IMR-90 (cell line): ENCODE results near the gene SH3RF3. TPM values are rescaled to one million over a fixed set of nuclear protein-coding genes. Genes with fewer than 3 reads are reported as not detected.

ENCODE experiments used
- ATAC-seq: fragments of 200-7000 bp; cut with Tn5 transposase; 2 replicates; pipeline ENCODE4 v1.9.1; 2020; ENCODE audit warnings: low read depth, mild to moderate bottlenecking, moderate library complexity
- BruUV-seq: library from RNA; stranded (reverse); fragments of 400-500 nt; replicated peaks from 2 replicates; lab custom pipeline; 2021; lab: Mats Ljungman, UMichigan
- CTCF ChIA-PET: fragments of 300-600 bp; formaldehyde crosslinking; extraction: SDS; loops from one replicate; lab custom pipeline; 2021; ENCODE audit warnings: antibody characterized with exemption; lab: Yijun Ruan, JAX
- POLR2A ChIA-PET: fragments of 300-600 bp; sonication (Branson Sonifier 250); formaldehyde crosslinking; loops from one replicate; lab custom pipeline; 2022; ENCODE audit warnings: antibody characterized with exemption; ENCODE audit not compliant: unreplicated experiment; lab: Charles Lee
- DNase-seq: peaks from one replicate; pipeline ENCODE4 v3.0.0; 2013
- H2AFZ ChIP-seq: replicated peaks from 2 replicates; pipeline ENCODE3; 2013; ENCODE audit warnings: low read length, mild to moderate bottlenecking; ENCODE audit not compliant: poor library complexity
- H2AK5ac ChIP-seq: 2 replicates; pipeline ENCODE4 v1.6.1; 2013; ENCODE audit warnings: low read depth, low read length, inconsistent platforms
- H2AK9ac ChIP-seq: replicated peaks from 2 replicates; pipeline ENCODE3; 2013; ENCODE audit warnings: mild to moderate bottlenecking, low read depth, low read length, moderate library complexity; ENCODE audit not compliant: poor library complexity
- H2BK120ac ChIP-seq: 2 replicates; pipeline ENCODE4 v1.6.1; 2013; ENCODE audit warnings: low read depth, low read length, inconsistent platforms
- H2BK15ac ChIP-seq: 3 replicates; pipeline ENCODE4 v1.6.1; 2013; ENCODE audit warnings: low read depth, low read length, inconsistent platforms
- H2BK20ac ChIP-seq: 2 replicates; pipeline ENCODE4 v1.6.1; 2013; ENCODE audit warnings: low read depth, mild to moderate bottlenecking, inconsistent platforms, low read length, moderate library complexity
- H2BK5ac ChIP-seq: 2 replicates; pipeline ENCODE4 v1.6.1; 2013; ENCODE audit warnings: mild to moderate bottlenecking, low read depth, low read length, inconsistent platforms; ENCODE audit not compliant: poor library complexity, severe bottlenecking
- H3K14ac ChIP-seq: replicated peaks from 2 replicates; pipeline ENCODE4 v1.6.1; 2013; ENCODE audit warnings: low read depth, low read length, inconsistent platforms
- H3K18ac ChIP-seq: 2 replicates; pipeline ENCODE4 v1.6.1; 2013; ENCODE audit warnings: low read depth, low read length, control low read depth
- H3K23ac ChIP-seq: 2 replicates; pipeline ENCODE4 v1.6.1; 2013; ENCODE audit warnings: low read depth, low read length, inconsistent platforms
- H3K27ac ChIP-seq: 2 replicates; pipeline ENCODE4 v1.5.1; 2013; ENCODE audit warnings: mild to moderate bottlenecking, control low read depth, low read length; ENCODE audit not compliant: insufficient read depth
- H3K27me3 ChIP-seq: 2 replicates; pipeline ENCODE4 v1.6.1; 2013; ENCODE audit warnings: low read length; ENCODE audit not compliant: control insufficient read depth, insufficient read depth
- H3K36me3 ChIP-seq: 2 replicates; pipeline ENCODE4 v1.6.1; 2013; ENCODE audit warnings: low read length, mixed read lengths; ENCODE audit not compliant: control insufficient read depth, insufficient read depth
- H3K4ac ChIP-seq: 2 replicates; pipeline ENCODE4 v1.6.1; 2013; ENCODE audit warnings: low read depth, low read length, inconsistent platforms
- H3K4me1 ChIP-seq: 2 replicates; pipeline ENCODE4 v1.6.1; 2013; ENCODE audit warnings: low read length, mixed read lengths; ENCODE audit not compliant: control insufficient read depth, insufficient read depth
- H3K4me2 ChIP-seq: 2 replicates; pipeline ENCODE4 v1.6.1; 2013; ENCODE audit warnings: low read depth, mild to moderate bottlenecking, control low read depth, low read length, moderate library complexity
- H3K4me3 ChIP-seq: 2 replicates; pipeline ENCODE4 v1.5.1; 2013; ENCODE audit warnings: low read depth, mild to moderate bottlenecking, control low read depth, low read length, moderate library complexity; ENCODE audit not compliant: insufficient read depth
- H3K56ac ChIP-seq: 2 replicates; pipeline ENCODE4 v1.6.1; 2013; ENCODE audit warnings: low read length, inconsistent platforms; ENCODE audit not compliant: insufficient read depth; ENCODE audit errors: extremely low read depth
- H3K79me1 ChIP-seq, 2 experiments: 2 replicates each; pipeline ENCODE4 v1.6.1; 2013; ENCODE audit warnings: low read length in 2 of 2, inconsistent platforms in 1 of 2, low read depth in 1 of 2
- H3K9ac ChIP-seq: 2 replicates; pipeline ENCODE4 v1.6.1; 2013; ENCODE audit warnings: low read depth, low read length, control low read depth
- H3K9me1 ChIP-seq: 2 replicates; pipeline ENCODE4 v1.6.1; 2013; ENCODE audit warnings: low read length, inconsistent platforms; ENCODE audit not compliant: insufficient read depth
- H3K9me3 ChIP-seq: 2 replicates; pipeline ENCODE4 v1.6.1; 2013; ENCODE audit warnings: low read length; ENCODE audit not compliant: control insufficient read depth, insufficient read depth
- H4K20me1 ChIP-seq: 2 replicates; pipeline ENCODE4 v1.6.1; 2013; ENCODE audit warnings: low read length, inconsistent platforms; ENCODE audit not compliant: insufficient read depth
- H4K5ac ChIP-seq: 2 replicates; pipeline ENCODE4 v1.6.1; 2013; ENCODE audit warnings: mild to moderate bottlenecking, low read depth, low read length, control low read depth
- H4K8ac ChIP-seq, 2 experiments: 2 replicates each; pipeline ENCODE4 v1.6.1; 2013; ENCODE audit warnings: low read depth in 2 of 2, low read length in 2 of 2, control low read depth in 1 of 2, inconsistent platforms in 1 of 2
- H4K91ac ChIP-seq: 2 replicates; pipeline ENCODE4 v1.6.1; 2013; ENCODE audit warnings: low read depth, low read length, inconsistent platforms; ENCODE audit not compliant: insufficient read depth
- BHLHE40 ChIP-seq: fragments of 150-350 bp; IDR thresholded peaks from 2 replicates; pipeline ENCODE4 v1.6.1; 2016; ENCODE audit warnings: mild to moderate bottlenecking, low read depth, low read length
- MXI1 ChIP-seq: IDR thresholded peaks from 2 replicates; pipeline ENCODE4 v1.6.1; 2012; ENCODE audit warnings: low read depth, mild to moderate bottlenecking, low read length, moderate library complexity, borderline replicate concordance
- WGBS, 2 experiments: methylation state at CpG; one replicate each; pipeline versions ENCODE4 v1.1.5 to v1.1.7; 2013; ENCODE audit warnings: missing lambda C conversion rate in 2 of 2; ENCODE audit not compliant: insufficient read length in 1 of 2; ENCODE audit errors: extremely low coverage in 2 of 2; 5-methylcytosine and 5-hydroxymethylcytosine counted together
- dilution Hi-C: fragments of 300-500 bp; cut with HindIII; formaldehyde crosslinking; loops from one replicate; pipeline ENCODE4 v1.14.3; 2018; ENCODE audit warnings: low sequenced_read_pairs; ENCODE audit not compliant: unreplicated experiment
- in situ Hi-C: fragments of 300-500 bp; cut with MboI; formaldehyde crosslinking; loops from 3 replicates; pipeline ENCODE4 v1.14.3; 2019; ENCODE audit warnings: low sequenced_read_pairs, inconsistent platforms, mixed read lengths
- intact Hi-C: fragments of 100-400 bp; cut with micrococcal nuclease; formaldehyde crosslinking; loops from 2 replicates; pipeline ENCODE4 v1.10.0; 2022
- polyA plus RNA-seq, 3 experiments: library from polyadenylated mRNA; depleted of rRNA; stranded (reverse); fragments of >200 nt; gene quantifications; 2 replicates each; pipeline ENCODE4 v1.2.3, GENCODE V29; 2012; ENCODE audit warnings: low replicate concordance in 1 of 3
- total RNA-seq: library from RNA; depleted of rRNA; stranded (reverse); fragments of >200 nt; gene quantifications from 2 replicates; pipeline ENCODE4 v1.2.3, GENCODE V29; 2012

SH3RF3 gene
- total and polyA plus RNA-seq, 2 of the 4 experiments (the other 2 are of a cell fraction), result 3.4 to 5.3 TPM

DNA sequence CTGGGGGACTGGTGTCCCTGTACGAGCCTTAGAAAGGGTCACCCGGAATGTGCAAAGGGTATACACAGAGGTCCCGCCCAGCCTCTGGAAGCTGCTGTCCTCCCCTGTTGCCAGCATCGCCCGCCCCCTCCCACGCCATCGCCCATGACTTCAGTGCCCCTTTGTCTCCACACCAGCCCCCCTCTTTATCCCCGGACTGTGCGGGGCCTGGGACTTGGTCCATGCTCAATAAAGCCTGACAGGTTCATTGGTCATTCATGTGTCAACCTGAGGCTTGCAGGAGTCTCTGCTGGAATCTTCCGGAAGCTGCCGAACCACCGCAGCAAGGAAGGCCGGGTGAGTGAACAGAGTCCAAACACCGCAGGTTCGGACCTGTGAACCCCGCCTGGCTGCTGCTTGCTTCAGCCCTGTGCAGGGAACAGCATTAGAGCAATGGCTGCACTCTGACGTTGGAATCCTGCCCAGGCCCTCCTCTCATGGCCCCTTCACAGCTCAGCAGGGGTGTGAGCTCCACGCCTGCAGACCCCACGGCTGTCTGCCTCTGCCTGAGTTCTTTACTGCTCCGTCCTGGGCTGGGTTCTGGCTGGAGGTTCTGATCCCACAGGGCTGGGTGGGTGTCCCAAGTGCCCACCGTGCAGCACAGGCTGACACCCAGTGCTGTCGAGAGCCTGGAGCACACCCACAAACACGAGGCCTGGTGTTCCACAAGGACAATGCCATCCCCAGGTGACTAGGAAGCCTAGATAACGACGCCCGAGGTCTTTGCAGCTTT lies 388.3 kb downstream of the SH3RF3 start:
- CTCF ChIA-PET, result no interaction called here

More for the DNA sequence above, 388.3 kb downstream of the SH3RF3 start:
- WGBS, 2 experiments, result 87% methylated on average over 21 of the region's 26 CpGs; no CpG with 5 or more reads in 1 of the 2 experiments
- dilution Hi-C loops, result no loop called here
- Histone ChIP-seq H3K4me3 (no peak overlapping the region), H2BK15ac (no peak overlapping the region), H3K36me3 (no peaks in the 10 kb centered on the region), H2AK9ac (no peak overlapping the region), H3K14ac (no peak overlapping the region), H3K79me1 (0 out of 4 replicates have a peak, but pooled peaks cover 0 to 6% of the 10 kb centered on the region in 2 experiments), H4K20me1 (peaks cover 8% of the 10 kb centered on the region; the same call in 1 of the 2 replicates), H3K18ac (no peak overlapping the region), H4K8ac (no peak overlapping the region), H3K4me2 (no peak overlapping the region), H2BK20ac (no peak overlapping the region), H3K9me1 (peaks cover 14% of the 10 kb centered on the region; the same call in 1 of the 2 replicates), H2AK5ac (no peak overlapping the region), H3K4me1 (peaks cover 8% of the 10 kb centered on the region), H3K27ac (no peak overlapping the region), H3K27me3 (peaks cover 9% of the 10 kb centered on the region; the same call in 1 of the 2 replicates), H2BK120ac (no peak overlapping the region), H3K23ac (no peak overlapping the region), H3K56ac (no peak overlapping the region), H4K91ac (no peak overlapping the region), H4K5ac (no peak overlapping the region), H3K9ac (no peak overlapping the region), H2BK5ac (no peak overlapping the region), H3K9me3 (no peaks in the 10 kb centered on the region), H3K4ac (no peak overlapping the region), H2AFZ (peak overlapping the region; percentile 28)
- in situ Hi-C loops, result no loop called here
- BruUV-seq, result no TSS peak
- ATAC-seq (no peak), DNase-seq (no peak)
- TF ChIP-seq BHLHE40 (no peak), MXI1 (no peak)
- intact Hi-C loops, result loop anchor here (10.0 kb wide), 1 partner anchor 57 kb away; no protein-coding TSS in a partner anchor
- POLR2A ChIA-PET, result no interaction called here
